Left lung (tissue), 10 donors: Measurements from ENCODE around the gene SPTBN1. TPM values are rescaled to one million over a fixed set of nuclear protein-coding genes. Genes with fewer than 3 reads are reported as not detected.
"Not testable (repeated sequence)": the region's sequence is repeated elsewhere in the genome, so short reads cannot be mapped to it uniquely, and the experiment has no call there.

Experiments
- ATAC-seq: fragments of 200-7000 bp; cut with Tn5 transposase; one replicate; pipeline ENCODE4 v1.9.1; 2020; ENCODE audit warnings: moderate library complexity
- DNase-seq, 4 donors: peaks; one replicate each; pipeline ENCODE4 v3.0.0-alpha.2; 2013 to 2020
- H3K27ac ChIP-seq, 2 donors: fragments of 200-600 bp; sonication (generic) in 1 of 2; one replicate each; pipeline versions ENCODE4 v1.5.0 to v1.8.0; 2020 to 2021
- H3K27me3 ChIP-seq, 2 donors: fragments of 200-600 bp; sonication (generic) in 1 of 2; one replicate each; pipeline versions ENCODE4 v1.5.0 to v1.8.0; 2020 to 2021
- H3K36me3 ChIP-seq, 2 donors: fragments of 200-600 bp; sonication (generic) in 1 of 2; one replicate each; pipeline versions ENCODE4 v1.5.0 to v1.8.0; 2020 to 2021
- H3K4me1 ChIP-seq, 2 donors: fragments of 200-600 bp; one replicate each; pipeline ENCODE4 v1.8.0; 2021
- H3K4me3 ChIP-seq, 2 donors: fragments of 200-600 bp; sonication (generic) in 1 of 2; one replicate each; pipeline versions ENCODE4 v1.5.0 to v1.8.0; 2020 to 2021; ENCODE audit warnings: mild to moderate bottlenecking in 1 of 2
- H3K9me3 ChIP-seq, 2 donors: fragments of 200-600 bp; sonication (generic) in 1 of 2; one replicate each; pipeline versions ENCODE4 v1.5.0 to v1.8.0; 2020 to 2021
- CTCF ChIP-seq, 2 donors: fragments of 200-600 bp; sonication (generic) in 1 of 2; IDR thresholded peaks; one replicate each; pipeline versions ENCODE4 v1.5.0 to v1.8.0; 2021; ENCODE audit warnings: antibody characterized with exemption in 2 of 2
- intact Hi-C, 2 donors: fragments of 100-400 bp; cut with DNase I; formaldehyde crosslinking; loops; one replicate each; pipeline versions ENCODE4 v1.11.2 to v1.14.2; 2022
- polyA plus RNA-seq, 6 donors: library from polyadenylated mRNA; unstranded; fragments of 120-200 nt; gene quantifications; one replicate each; pipeline ENCODE4 v1.2.1, GENCODE V29; 2013; ENCODE audit not compliant: insufficient read length in 6 of 6
- total RNA-seq, 2 donors: library from RNA; stranded (reverse); fragmentation: NEBNext Ultra II Directional; extraction: Animal tissue kit (Norgen Biotek cat#: 25700); gene quantifications; one replicate each; pipeline ENCODE4 v1.2.1, GENCODE V29; 2021
- donor health status: DM: no; HTN: yes; CAD: no.
- donor health status: DM: no; HTN: no; CAD: no.

SPTBN1 gene
- total and polyA plus RNA-seq, 8 donors = 441 to 578 (median 543) TPM

GRCh38 chr2:54512183-54512582 lies 56.1 kb downstream of the SPTBN1 start:
- Histone ChIP-seq H3K9me3 (no peaks in the 10 kb centered on the region), H3K36me3 (no peaks in the 10 kb centered on the region), H3K27me3 (no peaks in the 10 kb centered on the region), H3K4me1 (peaks cover 5 to 15% of the 10 kb centered on the region in 2 donors), H3K4me3 (no peak overlapping the region), H3K27ac (no peak overlapping the region)
- ATAC-seq = no peak
- intact Hi-C loops = no loop called here
- no peak for TF ChIP-seq CTCF (IDR thresholded peaks at IDR 0.05)
- DNase-seq = no peak

DNA sequence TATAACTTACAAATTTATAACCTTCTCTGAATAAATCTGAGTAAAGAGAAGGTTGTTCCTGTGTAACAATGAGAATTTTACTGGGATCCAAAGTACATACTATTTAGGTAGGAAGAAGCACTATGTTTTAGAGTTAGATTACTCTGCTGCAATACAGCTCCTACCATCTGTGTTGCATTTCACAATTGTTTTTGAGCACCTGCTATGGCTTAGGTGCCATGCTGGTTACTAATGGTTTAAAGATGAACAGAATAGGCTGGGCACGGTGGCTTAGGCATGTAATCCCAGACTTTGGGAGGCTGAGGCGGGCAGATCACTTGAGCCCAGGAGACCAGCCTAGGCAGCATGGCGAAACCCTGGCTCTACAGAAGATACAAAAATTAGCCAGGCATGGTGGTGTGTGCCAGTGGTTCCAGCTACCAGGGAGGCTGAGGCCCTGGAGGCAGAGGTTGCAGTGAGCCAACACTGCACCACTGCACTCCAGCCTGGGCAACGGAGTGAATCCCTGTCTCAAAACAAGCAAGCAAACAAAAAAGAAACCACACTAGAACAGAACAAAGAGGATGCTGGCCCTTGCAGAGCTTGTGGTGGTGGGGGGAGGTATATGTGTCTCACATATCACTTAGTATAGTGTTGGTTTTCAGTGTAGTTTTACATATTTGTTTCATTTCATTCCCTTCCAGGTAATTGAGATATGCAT lies 56.7 kb downstream of the SPTBN1 start:
- H3K4me3 ChIP-seq = no peak overlapping the region
- no peak for TF ChIP-seq CTCF (IDR thresholded peaks at IDR 0.05)
- intact Hi-C loops = no loop called here
- H3K27ac ChIP-seq = peak overlapping the region in 1 of 2 donors; percentile 3
- H3K27me3 ChIP-seq = no peaks in the 10 kb centered on the region
- H3K4me1 ChIP-seq = peaks cover 6 to 22% of the 10 kb centered on the region in 2 donors
- DNase-seq (no peak), ATAC-seq (no peak)
- no peaks in the 10 kb centered on the region for H3K36me3 ChIP-seq
- H3K9me3 ChIP-seq = no peaks in the 10 kb centered on the region

GRCh38 chr2:54513363-54513715 lies 57.2 kb downstream of the SPTBN1 start:
- no peaks in the 10 kb centered on the region for H3K9me3 ChIP-seq
- no peak overlapping the region for H3K4me3 ChIP-seq
- intact Hi-C loops = no loop called here
- DNase-seq (no peak), ATAC-seq (no peak)
- H3K27ac ChIP-seq = peak overlapping the region in 1 of 2 donors; percentile 3
- no peaks in the 10 kb centered on the region for H3K27me3 ChIP-seq
- no peaks in the 10 kb centered on the region for H3K36me3 ChIP-seq
- TF ChIP-seq CTCF (IDR thresholded peaks at IDR 0.05) = no peak
- H3K4me1 ChIP-seq = peaks cover 9 to 22% of the 10 kb centered on the region in 2 donors

DNA sequence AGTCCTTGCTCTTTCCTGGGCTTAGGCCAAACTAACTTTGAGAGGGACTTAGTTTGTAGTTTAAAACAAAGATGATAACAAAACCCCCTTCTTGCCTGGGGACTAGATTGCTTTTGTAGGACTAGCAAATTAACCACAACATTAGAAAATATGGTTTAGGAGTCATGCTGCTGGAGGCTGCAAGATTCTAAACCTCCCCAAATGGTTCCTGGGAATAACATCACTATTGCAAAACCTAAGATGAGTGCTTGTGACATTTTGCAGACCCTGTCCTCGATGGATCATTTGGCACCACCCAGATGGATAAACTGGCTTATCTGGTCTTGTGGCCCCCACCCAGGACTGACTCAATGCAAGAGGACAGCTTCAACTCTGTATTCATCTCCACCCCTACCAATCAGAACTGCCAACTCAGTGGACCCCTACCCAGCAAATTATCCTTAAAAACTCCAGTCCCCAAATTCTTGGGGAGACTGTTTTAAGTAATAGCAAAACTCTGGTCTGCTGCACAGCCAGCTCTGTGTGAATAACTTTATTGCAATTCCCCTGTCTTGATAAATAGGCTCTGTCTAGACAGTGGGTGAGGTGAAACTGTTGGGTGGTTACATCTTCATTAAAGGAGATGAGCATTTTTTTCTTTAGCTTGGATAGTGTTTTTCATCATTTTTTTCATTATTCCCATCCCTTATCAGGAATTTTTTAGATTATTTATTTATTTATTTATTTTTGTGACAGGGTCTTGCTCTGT lies 58.9 kb downstream of the SPTBN1 start:
- H3K36me3 ChIP-seq = no peaks in the 10 kb centered on the region
- no peak overlapping the region for H3K27ac ChIP-seq
- peak in 2 of 4 donors; percentile 46 to 63 for DNase-seq
- H3K4me3 ChIP-seq = no peak overlapping the region
- intact Hi-C loops = no loop called here
- TF ChIP-seq CTCF (IDR thresholded peaks at IDR 0.05) = no peak
- H3K9me3 ChIP-seq = no peaks in the 10 kb centered on the region
- peaks cover 11 to 34% of the 10 kb centered on the region in 2 donors for H3K4me1 ChIP-seq
- H3K27me3 ChIP-seq = no peaks in the 10 kb centered on the region
- ATAC-seq = no peak

GRCh38 chr2:54516842-54517241 lies 60.7 kb downstream of the SPTBN1 start:
- Histone ChIP-seq H3K27ac (no peak overlapping the region), H3K4me1 (peaks cover 17 to 37% of the 10 kb centered on the region in 2 donors), H3K36me3 (no peaks in the 10 kb centered on the region), H3K9me3 (no peaks in the 10 kb centered on the region), H3K27me3 (no peaks in the 10 kb centered on the region), H3K4me3 (no peak overlapping the region)
- intact Hi-C loops = no loop called here
- TF ChIP-seq CTCF (IDR thresholded peaks at IDR 0.05) = no peak
- no peak for ATAC-seq
- no peak for DNase-seq

- intact Hi-C loops, H3K9me3 ChIP-seq: not testable (repeated sequence)
Observed at GRCh38 chr2:54518016-54518415, 61.9 kb downstream of the SPTBN1 start.

More at GRCh38 chr2:54518016-54518415, 61.9 kb downstream of the SPTBN1 start:
- peak; percentile 7 for ATAC-seq
- H3K4me3 ChIP-seq, DNase-seq, H3K36me3 ChIP-seq, H3K27me3 ChIP-seq: not testable (repeated sequence)
- Histone ChIP-seq H3K4me1 (peaks cover 14 to 44% of the 10 kb centered on the region in 2 donors), H3K27ac (peak overlapping the region; percentile 1 to 6)
